NCI-H82 treated with DMSO at 0.1 percent for 48 hours (cell line): Measurements from ENCODE around the gene VAV2.

Experiments
- DNase-seq: peaks from one replicate; lab custom pipeline; 2025; ENCODE audit not compliant: unreplicated experiment; lab: John Stamatoyannopoulos, UW

VAV2 gene

DNA sequence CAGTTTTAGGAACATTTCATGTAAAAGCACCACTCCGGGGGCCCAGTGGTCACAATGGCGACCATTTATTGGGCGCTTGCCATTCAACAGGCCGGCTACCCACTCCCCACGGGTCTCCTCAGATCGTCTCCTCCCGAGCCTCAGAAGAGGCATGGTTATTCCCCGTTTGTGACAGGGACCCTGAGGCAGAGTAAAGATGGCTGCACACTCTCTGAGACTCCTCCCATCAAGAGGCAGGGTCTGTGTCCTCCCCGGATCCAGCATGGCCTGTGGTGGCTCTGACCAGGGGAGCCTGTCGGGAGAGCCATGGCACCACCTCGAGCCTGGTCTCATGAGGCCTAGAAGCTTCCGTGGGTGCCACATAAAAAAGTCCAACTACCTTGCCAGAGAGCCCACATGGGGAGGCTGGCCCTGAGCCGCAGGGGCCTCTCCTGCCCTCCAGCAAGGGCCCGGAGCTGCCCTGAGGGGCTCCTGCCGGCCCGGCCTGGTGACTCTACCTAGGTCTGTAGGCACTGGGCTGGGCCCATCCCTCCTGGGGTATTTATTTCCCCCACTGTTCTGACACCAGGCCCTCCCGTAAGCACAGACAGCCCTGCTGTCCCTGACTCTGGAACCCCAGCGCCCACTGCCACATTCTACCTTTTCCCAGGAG is 90.8 kb downstream of the VAV2 start:
- DNase-seq, result no peak

DNA sequence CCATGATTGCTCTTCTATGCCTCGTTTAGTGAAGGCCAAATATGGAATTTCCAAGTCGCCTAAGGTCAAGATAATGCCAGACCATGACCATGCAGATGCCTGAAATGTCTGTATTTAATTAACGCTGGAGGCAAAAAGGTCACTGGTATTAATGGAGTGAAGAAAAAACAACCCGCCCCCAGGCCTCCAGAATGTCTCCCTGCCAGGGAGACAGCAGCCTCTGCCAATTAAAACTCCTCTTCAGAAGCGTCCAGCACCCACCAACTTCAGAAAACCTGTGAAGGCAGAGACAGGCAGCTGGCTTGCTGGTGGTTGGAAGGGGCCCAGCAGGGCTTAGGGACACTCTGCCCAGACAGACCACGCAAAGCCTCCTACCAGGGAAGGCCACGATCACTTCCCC is 94.4 kb downstream of the VAV2 start:
- DNase-seq, result no peak

DNA sequence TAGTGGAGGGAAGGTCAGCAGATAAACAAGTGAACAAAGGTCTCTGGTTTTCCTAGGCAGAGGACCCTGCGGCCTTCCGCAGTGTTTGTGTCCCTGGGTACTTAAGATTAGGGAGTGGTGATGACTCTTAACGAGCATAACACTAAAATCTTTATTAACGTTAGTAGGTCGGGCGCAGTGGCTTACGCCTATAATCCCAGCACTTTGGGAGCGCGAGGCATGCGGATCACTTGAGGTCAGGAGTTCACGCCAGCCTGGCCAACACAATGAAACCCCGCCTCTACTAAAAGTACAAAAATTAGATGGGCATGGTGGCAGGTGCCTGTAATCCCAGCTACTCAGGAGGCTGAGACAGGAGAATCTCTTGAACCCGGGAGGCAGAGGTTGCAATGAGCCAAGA is 96.1 kb downstream of the VAV2 start:
- peak; percentile 3 for DNase-seq

DNA sequence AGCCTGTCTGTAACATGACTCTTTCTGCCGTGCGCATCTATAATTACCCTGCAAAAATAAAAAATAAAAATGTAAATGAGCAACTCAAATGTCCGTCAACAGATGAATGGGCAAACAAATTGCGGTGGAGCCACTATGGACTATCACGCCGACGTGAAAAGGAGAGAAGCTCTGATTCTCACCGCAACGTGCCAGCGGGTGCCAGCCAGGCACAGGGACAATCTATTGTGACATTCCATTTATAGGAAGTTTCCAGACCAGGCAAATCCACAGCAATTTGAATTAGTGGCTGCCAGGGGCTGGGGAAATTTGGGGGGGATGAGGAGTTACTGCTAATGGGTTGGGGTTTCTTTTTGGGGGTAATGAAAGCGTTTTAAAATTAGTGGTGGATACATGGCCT is 96.8 kb downstream of the VAV2 start:
- no peak for DNase-seq

DNA sequence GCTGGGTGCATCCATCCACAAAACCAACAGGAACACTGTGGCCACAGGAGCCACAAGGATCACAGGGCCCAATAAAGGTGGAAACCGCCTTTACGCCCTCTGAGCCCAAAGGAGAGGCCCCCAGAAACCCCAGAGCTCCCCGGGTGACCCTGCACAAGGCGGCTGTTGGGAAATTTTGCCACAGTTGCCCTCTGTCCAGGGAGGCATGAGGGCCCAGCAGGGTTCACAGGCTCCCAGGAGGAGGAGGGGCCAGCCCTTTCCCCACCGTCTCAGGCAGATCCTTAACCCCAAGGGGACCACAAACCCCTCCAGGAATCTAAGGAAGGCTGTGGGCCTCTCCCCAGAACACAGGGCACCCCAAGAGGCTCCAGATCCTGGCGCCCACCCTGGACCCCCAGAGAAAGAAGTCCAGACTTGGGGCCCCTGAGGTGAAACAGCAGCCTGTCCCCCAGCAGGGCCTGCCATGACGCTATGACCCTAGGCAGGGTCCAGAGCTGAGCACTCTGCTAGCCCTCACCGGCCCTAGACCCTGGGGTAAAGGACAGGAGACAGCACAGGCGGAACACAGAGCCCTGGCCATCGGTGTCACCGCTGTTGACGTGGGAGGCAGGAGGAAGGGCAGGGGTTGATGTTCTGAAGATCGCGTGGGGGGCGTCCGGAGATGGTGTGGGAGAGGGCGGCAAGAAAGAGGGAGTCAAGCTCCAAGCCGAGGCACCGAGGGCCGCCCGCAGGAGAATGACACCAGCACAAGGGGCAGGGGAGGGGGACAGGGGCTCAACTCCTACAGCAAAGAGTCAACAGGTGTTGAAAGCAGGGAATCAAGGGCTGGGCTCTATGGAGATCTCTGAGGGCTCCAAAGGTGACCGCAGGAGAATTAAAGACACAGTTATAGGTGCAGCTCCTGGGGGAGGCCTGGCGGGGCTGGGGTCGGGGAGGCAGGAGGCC is 97.5 kb downstream of the VAV2 start:
- DNase-seq, result no peak

DNA sequence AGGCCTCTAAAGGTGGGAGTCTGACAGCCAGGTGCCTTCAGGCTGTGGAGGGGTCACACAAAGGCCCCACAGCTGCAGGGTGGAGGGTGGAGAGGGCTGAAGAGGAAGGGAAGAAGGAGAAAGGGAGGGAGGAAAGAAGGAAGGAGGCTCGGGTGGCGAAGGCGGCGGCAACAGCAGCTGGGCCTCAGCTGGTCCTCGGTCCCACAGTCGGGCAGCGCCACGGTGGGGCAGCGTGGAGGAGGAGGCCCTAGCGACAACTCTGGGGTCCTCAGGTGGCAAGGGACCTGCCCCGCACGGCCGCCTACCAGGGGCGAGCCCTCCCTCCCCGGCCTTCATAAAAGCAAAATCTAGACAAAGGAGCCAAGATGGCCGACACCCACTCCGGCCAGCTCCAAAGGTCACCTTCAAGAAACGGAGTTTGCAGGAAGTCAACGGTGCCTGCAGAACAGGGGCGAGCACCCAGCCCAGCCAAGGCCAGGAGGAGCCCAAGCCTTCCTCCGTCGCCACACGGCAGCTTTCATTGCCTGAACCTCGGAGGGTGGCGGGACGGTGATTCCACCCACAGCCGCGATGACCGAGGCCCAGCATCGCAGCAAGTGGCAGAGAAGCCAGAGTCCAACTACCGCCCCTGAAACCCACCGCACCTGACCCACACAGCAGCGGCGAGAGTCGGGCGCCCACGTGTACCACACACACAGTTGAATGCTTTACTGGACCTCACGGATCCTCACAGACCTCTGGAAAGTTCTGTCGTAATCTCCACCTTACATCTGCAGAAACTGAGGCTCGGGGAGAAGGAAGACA is 98.7 kb downstream of the VAV2 start:
- DNase-seq, result no peak

DNA sequence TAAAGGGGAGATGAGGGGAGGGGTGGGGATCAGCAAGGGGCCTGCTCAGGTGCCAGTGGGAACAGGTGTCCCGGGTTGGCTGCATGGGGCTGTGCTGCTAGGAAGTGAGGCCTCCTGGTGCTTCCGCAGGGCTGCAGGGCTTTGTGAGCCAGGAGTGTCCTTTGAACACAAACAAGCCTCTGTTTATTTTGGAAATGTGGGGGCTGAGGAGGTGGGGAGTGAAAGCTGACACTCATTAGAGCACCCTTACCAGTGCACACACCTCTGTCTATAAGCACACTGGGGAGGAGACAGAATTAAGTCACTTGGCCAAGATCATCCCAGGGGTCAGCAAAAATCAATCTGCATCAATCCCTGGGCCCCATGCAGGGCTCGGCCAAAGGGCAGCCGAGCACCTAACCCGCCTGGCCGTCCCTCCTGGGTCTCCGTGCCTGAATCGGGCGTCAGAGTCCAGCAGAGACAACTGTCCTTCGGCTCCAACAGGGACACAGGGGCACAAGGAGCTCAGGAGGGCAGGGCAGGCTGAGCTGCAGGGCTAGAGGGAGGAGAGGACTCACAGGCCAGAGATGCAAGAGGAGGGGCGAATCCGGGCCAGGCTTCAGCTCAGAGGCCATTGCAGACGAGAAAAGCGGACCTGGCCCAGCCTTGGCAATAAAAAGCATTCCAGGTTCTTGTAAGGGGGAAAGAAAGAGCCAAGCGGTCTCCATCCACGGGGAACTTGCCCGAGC is 99.8 kb downstream of the VAV2 start:
- no peak for DNase-seq

DNA sequence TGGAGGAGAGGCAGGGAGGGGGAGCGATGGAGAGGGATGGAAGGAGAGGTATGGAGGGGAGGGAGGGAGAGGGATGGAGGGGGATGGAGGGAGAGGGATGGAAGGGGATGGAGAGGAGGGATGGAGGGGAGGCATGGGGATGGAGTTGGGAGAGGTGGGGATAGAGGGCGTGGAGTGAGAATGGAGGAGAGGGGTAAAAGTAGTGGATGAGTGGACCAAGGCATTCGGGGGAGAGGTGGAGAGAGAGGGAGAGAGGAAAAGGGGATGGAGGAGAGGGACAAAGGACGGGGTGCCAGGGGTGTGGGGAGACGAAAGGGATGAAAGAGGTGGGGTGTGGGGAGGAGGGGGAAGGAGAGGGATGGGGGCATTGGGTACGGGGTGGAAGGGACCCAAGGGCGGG is 100.4 kb downstream of the VAV2 start:
- DNase-seq, result no peak

DNA sequence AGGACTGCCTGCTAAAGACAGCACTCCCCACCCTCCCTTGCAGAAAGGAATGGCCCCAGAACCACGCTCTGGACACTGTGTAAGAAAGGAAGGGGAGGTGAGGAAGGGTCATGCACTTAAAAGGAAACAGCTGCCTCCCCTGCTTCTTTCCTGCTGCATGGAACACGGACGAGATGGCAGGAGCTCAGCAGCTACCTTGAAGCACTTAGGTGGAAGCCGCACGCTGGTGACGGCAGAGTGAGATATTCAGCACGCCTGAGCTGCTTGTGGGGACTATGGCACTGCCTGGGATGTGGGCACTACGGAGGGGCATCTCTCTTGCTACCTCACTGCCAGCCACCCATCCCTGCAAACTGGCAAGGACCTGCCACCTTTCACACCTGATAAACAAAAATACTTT is 101.5 kb downstream of the VAV2 start:
- no peak for DNase-seq

DNA sequence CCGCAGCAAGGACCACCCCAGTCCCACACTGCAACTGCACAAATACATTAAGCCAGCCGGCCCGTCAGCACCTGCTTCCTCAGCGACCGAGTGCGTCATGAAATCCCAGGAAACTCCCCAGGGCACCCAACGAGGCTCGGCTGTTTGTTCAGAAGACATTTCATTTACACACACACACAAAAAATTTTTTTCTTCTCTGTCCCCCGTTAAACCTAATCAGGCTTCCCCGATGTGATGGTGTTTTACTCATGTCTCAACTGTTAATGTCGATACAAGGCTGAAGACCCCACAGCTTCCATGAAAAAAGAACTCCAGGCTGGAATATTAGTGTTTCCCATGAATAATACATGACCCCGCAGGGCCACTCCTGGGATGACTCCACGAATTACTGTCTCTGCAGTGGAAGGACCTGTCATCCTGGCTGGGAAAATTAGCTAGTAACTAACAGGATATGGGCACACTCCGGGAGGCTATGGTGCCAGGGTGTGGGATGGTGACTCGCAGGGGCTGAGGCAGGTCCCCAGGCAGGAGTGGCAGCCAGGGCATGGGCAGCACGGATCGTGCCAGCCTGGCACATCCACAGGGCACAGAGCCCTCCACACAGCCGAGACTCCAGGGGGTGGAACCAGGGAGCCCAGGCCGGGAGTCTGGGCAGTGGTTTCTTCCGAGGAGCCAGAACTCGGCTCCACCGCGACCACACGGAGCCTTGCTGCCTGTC is 102.4 kb downstream of the VAV2 start:
- DNase-seq, result no peak

DNA sequence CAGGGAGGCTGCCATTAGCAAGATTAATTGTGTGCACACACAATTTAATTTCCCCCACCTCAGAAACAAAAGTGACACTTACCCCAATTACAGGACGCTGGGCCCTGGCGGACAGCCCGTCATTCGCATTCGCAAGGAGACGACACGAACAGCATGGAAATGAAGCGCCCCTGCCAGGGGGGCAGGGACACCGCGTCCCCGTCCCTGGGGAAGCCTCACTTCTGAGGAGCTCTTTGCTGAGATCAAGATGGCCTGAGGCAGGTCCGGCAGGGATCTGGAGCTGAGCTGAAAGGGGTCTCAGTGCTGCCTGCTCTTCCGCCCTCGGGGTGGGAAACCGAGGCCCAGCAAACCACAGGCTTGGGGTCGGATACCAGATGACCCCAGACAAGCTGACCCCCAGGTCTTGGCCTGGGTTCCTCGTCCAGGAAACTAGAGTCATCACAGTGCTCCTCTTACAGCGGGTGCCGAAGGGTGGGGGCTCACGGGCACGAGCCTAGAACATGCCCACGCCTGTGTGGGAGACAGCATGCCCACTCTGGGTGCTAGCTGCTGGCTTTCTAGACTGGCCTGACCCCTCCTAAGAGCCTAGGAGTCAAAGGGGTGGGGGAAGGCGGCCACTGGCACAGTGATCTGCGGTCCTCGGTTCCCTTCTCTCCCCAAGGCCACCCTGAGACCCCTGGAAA is 103.2 kb downstream of the VAV2 start:
- DNase-seq, result no peak

DNA sequence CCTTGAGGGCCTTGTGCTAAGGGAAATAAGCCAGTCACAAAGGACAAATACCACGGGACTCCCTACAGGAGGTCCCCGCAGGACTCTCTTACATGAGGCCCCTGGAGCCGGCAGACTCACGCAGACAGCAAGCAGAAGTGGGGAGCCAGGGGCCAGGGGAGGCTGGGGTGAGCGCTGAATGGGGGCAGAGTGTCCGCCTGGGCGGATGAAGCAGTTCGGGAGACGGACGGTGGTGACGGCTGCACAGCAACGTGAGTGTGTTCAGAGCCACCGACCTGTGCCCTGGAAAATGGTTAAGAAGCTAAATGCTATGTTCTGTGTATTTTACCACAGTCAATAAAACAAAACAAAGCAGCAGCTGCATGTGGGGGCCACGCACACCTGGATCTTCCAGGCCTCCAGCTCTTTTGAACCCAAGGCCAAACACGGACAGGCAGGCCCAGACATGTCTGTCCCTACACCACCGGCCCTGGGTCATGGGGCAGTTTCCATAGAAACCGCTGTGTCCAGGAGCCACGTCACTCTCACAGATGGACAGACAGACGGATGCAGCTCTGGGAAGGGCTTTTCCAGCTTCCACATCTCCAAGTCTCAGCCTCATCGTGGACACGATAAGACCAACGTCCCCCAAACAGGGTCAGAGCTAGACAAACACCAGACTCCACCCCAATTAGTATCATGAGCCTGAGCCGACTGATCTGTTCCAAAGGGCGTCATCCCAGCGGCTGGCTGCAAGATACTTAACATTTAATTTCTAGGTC is 103.9 kb downstream of the VAV2 start:
- DNase-seq, result no peak

DNA sequence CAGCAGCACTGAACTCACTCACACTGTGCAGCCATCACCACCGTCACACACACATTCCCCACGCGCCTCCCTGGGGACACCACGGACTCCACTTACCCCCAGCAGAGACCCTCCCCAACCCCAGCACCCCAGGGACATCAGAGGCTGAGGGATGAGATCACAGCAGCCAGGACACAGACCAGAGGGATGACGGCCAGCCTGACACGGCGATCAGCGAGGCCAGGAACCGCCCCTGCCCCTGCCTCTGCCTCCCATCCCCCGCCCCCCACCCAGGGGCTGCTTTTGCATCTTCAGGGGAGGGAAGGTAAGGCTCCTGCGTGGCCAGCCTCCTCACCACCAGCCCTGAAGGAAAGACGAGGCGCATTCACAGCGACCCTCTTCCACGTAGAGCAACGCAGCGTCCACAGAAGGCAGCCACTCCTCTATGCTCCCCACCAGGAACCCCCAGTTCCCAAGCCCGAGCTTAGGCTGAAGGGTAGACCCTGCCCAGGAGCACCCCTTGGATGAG is 104.5 kb downstream of the VAV2 start:
- no peak for DNase-seq

DNA sequence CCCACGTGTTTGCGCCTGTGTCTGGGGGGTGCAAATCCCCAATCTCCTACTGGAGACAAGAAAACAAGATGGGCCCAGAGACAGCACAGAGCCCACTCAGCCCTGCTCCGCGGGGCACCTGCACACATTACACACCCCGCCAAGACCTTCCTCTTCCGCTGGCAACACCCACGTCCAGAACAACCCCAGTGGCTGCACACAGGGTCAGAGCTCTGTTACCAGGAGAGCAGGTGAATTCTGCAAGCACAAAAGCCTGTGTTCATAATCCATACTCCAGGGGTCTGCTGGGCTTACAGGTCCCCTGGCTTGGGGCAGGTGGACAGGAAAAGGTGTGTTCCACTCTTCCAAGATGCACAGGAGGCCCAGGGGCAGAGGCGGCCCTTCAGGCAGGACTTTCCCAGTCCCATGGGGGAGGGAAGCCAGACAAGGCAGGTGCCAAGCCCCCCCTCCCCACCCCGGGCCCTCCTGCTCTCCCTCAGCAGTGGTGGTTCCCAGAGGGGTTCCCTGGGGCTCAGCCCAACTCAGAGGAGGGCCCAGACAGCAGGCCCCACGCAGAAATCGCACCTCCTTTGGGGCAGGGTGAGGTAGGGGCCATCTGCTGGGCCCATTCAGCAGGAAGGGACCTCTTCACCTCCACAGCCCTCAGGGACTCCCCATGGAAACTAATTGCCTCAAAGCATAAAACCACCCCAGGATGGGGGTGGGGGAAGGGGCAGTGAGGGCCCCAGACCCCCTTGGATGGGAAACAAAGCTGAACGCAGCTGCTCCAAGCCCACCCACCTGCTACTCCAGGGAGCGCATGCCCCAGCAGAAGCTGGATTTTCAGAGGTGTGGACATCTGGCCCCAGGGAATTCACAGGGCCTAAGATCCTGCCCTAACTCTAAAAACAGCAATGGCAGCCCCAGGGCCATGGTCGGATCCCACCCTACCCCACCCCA is 105.3 kb downstream of the VAV2 start:
- DNase-seq, result no peak

DNA sequence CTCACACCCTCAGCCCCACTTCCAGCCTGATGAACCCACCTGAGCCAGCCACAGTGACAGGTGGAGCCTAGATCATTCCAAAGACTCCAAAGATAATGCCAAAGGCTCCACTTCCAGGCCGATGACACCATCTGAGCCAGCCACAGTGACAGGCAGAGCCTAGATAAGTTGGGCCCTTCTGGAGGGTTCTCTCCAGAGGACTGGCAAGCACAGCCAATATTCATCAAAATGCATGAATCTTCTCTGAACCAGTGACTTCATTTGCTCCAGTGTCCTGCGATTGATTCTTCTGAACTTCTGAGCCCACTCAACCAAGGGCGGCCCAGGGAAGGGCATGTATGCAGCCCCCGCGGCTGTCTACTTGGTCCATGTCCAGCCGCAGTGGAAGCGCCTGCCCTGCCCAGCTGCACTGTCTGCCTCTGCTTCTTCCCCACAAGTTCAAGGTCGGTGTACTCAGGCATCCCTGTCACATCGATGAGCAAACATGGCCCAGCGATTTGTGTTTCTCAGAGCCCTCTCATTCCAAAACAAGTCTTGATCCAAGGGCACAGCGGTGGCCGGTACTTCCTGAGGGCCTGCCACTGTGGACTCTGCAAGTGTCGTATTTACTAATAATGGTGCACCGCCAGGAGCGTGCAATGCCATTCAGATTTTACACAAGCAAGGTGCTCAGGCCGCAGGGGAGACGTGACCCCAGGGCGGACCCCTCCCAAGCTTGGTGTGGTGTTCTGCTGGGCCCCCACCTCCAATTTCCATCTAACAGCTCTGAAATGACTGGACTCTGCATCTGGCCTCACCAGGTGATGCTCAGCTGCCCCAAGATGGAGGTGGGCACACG is 107.0 kb downstream of the VAV2 start:
- DNase-seq, result no peak

DNA sequence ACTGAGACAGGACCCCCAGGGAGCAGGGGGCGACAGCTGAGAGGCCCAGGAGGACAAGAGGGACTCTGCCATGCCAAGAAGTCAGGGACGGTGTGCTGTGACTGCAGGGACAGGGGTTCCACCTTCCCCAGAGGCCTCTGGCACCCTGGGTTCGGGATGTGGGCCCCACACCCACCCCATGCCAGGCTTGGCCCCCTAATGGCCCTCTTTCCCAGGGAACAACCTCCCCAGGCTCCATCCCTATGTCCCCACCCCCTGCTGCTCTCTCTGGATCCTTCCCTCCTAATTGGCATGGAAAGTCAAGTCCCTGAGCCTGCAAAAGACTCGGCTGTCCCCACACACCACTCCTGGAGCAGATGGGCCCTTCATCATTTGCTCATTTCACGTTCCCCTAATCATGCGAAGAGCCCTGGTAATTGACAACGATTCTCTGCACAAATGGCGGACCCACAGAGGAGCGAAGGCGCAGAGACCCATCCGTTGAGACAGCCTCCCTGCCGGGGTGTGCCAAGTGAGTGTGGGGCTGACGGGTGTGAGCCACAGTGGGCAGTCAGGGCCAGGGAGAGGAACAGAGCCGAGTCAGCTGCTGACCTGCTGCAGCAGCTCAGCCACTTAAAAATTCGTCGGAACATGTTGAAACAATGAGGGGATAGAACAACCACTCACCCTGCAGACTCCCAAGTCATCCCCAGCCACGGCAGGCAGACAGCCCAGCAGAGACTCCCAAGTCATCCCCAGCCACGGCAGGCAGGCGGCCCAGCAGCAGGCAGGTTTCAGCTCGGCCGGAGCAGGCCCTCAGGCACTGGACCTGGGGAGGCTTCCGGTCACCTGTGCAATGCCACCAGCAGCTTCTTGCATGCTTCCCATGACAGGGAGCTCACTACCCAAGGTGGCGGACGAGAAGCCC is 109.0 kb downstream of the VAV2 start:
- DNase-seq, result no peak
